Activated CD4-positive, alpha-beta memory T cell treated with anti-CD3 and anti-CD28 coated beads for 36 hours (primary cell): ENCODE measurements around the gene PIGQ. TPM values are rescaled to one million over a fixed set of nuclear protein-coding genes. Genes with fewer than 3 reads are reported as not detected.
"Not testable (repeated sequence)": the region's sequence is repeated elsewhere in the genome, so short reads cannot be mapped to it uniquely, and the experiment has no call there.

Experiments
- CTCF ChIA-PET: fragments of 350-600 bp; sonication (Branson Sonifier 250); formaldehyde crosslinking; loops from one replicate; lab custom pipeline; 2021; ENCODE audit warnings: antibody characterized with exemption, inconsistent platforms; lab: Charles Lee
- POLR2A ChIA-PET: fragments of 350-600 bp; sonication (Branson Sonifier 250); formaldehyde crosslinking; loops from one replicate; lab custom pipeline; 2021; ENCODE audit warnings: antibody characterized with exemption; lab: Charles Lee
- DNase-seq: peaks from one replicate; pipeline ENCODE4 v3.0.0-alpha.2; 2020
- H3K27ac Mint-ChIP-seq: one replicate; pipeline ENCODE4 v1.8.0; 2021; ENCODE audit warnings: mixed read lengths
- H3K27me3 Mint-ChIP-seq: one replicate; pipeline ENCODE4 v1.8.0; 2021; ENCODE audit warnings: mixed read lengths
- H3K36me3 Mint-ChIP-seq: one replicate; pipeline ENCODE4 v1.8.0; 2021; ENCODE audit warnings: mixed read lengths
- H3K4me1 Mint-ChIP-seq: one replicate; pipeline ENCODE4 v1.8.0; 2021; ENCODE audit warnings: low read depth, mixed read lengths
- H3K4me3 Mint-ChIP-seq: one replicate; pipeline ENCODE4 v1.8.0; 2021; ENCODE audit warnings: mild to moderate bottlenecking, mixed read lengths
- H3K9me3 Mint-ChIP-seq: one replicate; pipeline ENCODE4 v1.8.0; 2021; ENCODE audit warnings: mixed read lengths
- intact Hi-C: fragments of 100-400 bp; cut with micrococcal nuclease; formaldehyde crosslinking; loops from one replicate; pipeline ENCODE4 v1.15.1; 2023
- total RNA-seq, 2 experiments: library from RNA; stranded (reverse); gene quantifications; one replicate each; pipeline ENCODE4 v1.2.3, GENCODE V29; 2021

Gene PIGQ
- total RNA-seq, 2 experiments from 2014 or later: 24.2 to 26.2 TPM

DNA sequence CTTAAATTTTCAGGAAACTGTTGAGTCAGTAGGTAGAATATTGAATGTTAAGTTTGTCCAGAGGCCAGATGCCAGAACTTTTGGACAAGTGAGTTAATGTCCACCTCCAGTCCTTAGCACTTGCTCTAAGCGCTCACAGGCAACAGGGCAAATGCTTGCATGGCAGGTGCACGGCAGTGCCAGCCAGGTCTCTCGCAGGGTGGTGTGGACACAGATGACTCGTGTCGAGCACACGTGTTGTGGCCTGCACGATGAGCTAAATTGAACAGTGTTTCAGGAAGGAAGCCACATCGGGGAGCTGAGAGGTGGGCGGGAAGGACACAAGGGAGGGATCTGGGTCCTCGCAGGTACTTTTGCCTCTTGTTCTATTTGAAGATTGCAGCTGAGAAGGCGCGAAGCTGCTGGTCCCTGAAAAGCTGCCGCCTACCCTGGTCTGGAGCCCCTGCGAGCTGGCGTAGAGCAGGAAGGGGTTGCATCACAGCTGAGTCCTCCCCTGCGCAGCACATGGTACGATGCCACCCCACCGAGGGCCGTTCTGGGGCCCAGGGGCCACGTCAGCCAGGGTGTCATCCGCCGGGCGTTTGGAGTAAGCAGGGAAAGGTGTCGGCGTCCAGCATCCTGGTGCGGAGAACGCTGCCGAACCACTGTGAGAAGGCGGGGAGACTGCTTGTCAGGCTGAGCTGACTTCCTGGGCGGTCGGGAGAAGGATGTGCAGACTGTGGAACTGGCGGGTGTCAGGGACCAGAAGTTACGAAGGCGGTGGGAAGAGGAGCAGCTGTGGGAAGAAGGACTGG, 26.4 kb downstream of the PIGQ start:
- Mint-ChIP-seq H3K4me3 (no peak overlapping the region), H3K27ac (no peak overlapping the region), H3K9me3 (no peaks in the 10 kb centered on the region), H3K4me1 (peaks cover 14% of the 10 kb centered on the region), H3K27me3 (no peaks in the 10 kb centered on the region), H3K36me3 (peaks cover 10% of the 10 kb centered on the region)
- ChIA-PET CTCF (no interaction called here), POLR2A (no interaction called here)
- intact Hi-C loops: no loop called here
- DNase-seq: no peak

DNA sequence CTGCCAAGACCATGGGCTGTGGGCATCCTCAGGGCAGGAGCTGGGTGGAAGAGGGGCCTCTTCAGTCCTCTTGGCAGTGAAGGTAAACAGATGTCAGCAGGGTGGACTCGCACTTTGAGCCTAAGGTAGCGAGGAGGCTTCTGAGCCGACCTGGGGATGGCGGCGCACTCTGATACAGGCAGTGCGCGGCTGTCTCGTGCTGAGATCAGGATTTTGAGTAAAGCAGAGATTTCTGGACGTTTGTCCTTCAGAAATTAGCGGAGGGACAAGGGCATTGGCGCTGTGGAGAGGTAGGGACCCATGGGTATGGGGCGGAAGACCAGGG, 26.9 kb downstream of the PIGQ start:
- no peaks in the 10 kb centered on the region for H3K27me3 Mint-ChIP-seq
- H3K4me1 Mint-ChIP-seq: peaks cover 12% of the 10 kb centered on the region
- H3K9me3 Mint-ChIP-seq: no peaks in the 10 kb centered on the region
- ChIA-PET POLR2A (no interaction called here), CTCF (no interaction called here)
- intact Hi-C loops: no loop called here
- H3K27ac Mint-ChIP-seq: no peak overlapping the region
- H3K36me3 Mint-ChIP-seq: peaks cover 10% of the 10 kb centered on the region
- no peak overlapping the region for H3K4me3 Mint-ChIP-seq
- DNase-seq: no peak

DNA sequence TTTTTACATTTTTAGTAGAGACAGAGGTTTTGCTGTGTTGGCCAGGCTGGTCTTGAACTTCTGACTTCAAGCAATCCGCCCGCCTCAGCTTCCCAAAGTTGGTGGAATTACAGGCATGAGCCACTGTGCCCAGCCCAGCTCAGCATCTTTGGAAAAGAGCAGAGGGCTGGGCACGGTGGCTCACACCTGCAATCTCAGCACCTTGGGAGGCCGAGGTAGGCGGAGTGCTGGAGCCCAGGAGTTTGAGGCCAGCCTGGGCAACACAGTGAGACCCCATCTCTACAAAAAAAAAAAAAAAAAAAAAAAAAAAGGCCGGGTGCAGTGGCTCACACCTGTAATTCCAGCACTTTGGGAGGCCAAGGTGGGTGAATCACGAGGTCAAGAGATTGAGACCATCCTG, 27.9 kb downstream of the PIGQ start:
- intact Hi-C loops, H3K4me3 Mint-ChIP-seq, POLR2A ChIA-PET, H3K4me1 Mint-ChIP-seq, H3K27me3 Mint-ChIP-seq, H3K27ac Mint-ChIP-seq, H3K36me3 Mint-ChIP-seq, DNase-seq, H3K9me3 Mint-ChIP-seq, CTCF ChIA-PET: not testable (repeated sequence)

DNA sequence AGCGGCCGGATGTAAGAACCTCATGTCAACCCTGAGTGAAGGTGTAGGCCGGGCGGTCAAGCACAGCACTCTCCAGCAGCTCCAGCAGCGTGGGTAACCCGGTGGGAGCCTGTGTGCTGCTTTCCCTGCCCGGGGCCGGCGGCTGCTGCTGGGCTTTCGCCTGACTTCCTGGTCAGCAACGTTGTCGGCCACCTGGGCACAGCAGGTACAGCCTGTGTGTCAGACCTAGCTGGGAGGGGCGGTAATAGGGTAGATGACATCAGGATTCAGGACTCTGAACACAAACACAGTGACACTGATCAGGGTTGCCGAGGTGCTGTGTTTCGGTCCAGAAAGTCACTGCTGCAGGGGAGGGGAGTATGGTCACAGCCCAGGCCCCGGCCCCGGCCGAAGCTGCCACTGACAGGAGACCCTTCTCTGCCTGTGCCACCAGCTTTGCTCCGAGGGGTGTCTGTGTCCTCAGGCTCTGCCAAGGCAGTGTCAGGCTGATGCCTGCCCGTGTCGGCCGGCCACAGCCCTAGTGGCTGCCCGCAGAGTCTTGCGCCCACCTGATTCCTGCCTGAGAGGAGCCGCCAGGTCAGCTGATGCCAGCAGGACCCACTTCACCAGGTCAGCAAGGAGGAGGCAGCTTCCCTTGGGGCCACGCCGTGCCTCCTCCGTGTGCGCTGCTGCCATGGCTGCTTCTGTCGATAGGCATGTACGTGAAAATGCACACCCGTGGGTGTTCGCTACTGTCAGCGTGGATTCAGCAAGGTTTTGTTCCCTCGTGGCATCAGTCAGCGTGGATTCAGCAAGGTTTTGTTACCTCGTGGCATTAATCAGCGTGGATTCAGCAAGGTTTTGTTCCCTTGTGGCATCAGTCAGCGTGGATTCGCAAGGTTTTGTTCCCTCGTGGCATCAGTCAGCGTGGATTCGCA, 29.3 kb downstream of the PIGQ start:
- H3K9me3 Mint-ChIP-seq: no peaks in the 10 kb centered on the region
- no peak overlapping the region for H3K4me3 Mint-ChIP-seq
- ChIA-PET CTCF (no interaction called here), POLR2A (no interaction called here)
- peaks cover 11% of the 10 kb centered on the region for H3K36me3 Mint-ChIP-seq
- H3K4me1 Mint-ChIP-seq: peaks cover 5% of the 10 kb centered on the region
- no peak overlapping the region for H3K27ac Mint-ChIP-seq
- intact Hi-C loops: no loop called here
- DNase-seq: no peak
- no peaks in the 10 kb centered on the region for H3K27me3 Mint-ChIP-seq

DNA sequence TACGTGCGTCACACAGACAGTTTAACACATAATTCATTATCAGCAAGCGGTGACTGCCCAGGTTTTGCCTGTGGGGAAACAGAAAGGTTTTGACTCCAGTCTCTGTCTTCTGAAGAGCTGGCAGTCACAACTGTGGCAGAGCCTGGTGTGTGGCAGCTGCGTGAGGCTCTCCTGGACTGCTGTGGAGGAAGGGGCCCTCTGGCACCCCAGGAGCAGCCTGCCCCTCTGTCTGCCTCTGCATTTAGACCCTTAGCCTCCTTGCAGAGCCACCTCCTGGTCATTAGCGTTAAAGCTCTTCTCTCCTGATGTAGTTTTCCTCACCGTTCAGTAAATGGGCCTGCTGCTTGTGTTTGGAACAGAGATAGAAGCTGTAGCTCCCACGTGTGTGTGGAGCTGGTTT, 31.0 kb downstream of the PIGQ start:
- DNase-seq: no peak
- H3K27ac Mint-ChIP-seq: no peak overlapping the region
- H3K4me1 Mint-ChIP-seq: peaks cover 5% of the 10 kb centered on the region
- intact Hi-C loops: no loop called here
- no peak overlapping the region for H3K4me3 Mint-ChIP-seq
- no peaks in the 10 kb centered on the region for H3K27me3 Mint-ChIP-seq
- ChIA-PET CTCF (interaction anchor here (0.6 to 1.6 kb wide), 3 partner anchors 9 to 816 kb away, joined by 4 to 8 read pairs (median 4); no protein-coding TSS in a partner anchor), POLR2A (no interaction called here)
- H3K9me3 Mint-ChIP-seq: no peaks in the 10 kb centered on the region
- peaks cover 11% of the 10 kb centered on the region for H3K36me3 Mint-ChIP-seq

DNA sequence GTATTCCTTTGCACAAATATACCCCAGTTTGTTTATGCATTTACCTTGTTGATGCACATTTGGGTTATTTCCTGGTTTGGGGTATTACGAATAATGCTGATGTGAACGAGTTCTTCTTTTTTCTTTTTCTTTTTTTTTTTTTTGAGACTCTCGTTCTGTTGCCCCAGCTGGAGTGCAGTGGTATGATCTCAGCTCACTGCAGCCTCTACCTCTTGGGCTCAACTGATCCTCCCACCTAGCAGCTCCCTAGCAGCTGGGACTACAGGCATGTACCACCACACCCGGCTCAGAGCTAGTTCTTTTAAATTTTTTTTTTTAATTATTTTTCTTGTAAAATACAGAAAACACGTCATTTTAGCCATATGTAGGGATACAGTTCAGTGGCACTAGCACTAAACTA, 34.2 kb downstream of the PIGQ start:
- CTCF ChIA-PET: interaction anchor here (0.7 kb wide), 1 partner anchor 52 kb away, joined by 3 read pairs; no protein-coding TSS in a partner anchor
- H3K27ac Mint-ChIP-seq: no peak overlapping the region
- intact Hi-C loops: no loop called here
- POLR2A ChIA-PET: no interaction called here
- peaks cover 4% of the 10 kb centered on the region for H3K36me3 Mint-ChIP-seq
- H3K27me3 Mint-ChIP-seq: no peaks in the 10 kb centered on the region
- H3K4me3 Mint-ChIP-seq: no peak overlapping the region
- DNase-seq: no peak
- no peaks in the 10 kb centered on the region for H3K9me3 Mint-ChIP-seq
- peaks cover 10% of the 10 kb centered on the region for H3K4me1 Mint-ChIP-seq

DNA sequence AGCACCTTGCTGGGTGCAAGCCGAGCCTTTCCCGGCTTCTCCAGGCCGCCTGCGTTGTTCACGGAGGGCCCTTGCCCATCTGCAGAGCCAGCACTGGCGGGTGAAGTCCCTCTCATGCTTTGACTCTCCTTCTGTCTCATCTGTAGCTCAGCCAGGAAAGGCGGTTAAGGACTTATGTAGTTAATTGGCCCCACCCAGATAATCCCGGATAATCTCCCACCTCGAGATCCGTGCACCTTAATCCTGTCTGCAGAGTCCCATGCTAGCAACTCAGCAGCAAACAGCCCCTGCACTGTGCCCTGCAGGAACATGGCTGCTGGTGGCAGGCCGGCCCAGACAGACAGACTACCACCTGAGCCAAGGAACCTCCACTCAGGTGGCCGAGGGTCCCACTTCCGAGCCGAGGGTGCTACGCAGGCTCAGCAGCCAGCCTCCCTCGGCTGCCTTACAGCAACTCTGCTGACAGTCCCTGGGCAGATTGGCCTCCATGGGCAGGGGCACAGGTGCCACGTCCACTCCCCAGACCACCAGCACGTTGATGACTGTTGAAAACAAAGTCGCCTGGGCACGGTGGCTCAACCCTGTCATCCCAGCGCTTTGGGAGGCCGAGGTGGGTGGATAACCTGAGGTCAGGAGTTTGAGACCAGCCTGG, 37.0 kb downstream of the PIGQ start:
- ChIA-PET CTCF (interaction anchor here (0.6 kb wide), 1 partner anchor 414 kb away, joined by 3 read pairs; no protein-coding TSS in a partner anchor), POLR2A (no interaction called here)
- Mint-ChIP-seq H3K4me1 (peaks cover 16% of the 10 kb centered on the region), H3K27me3 (no peaks in the 10 kb centered on the region), H3K27ac (no peak overlapping the region), H3K4me3 (no peak overlapping the region), H3K36me3 (peaks cover 2% of the 10 kb centered on the region), H3K9me3 (no peaks in the 10 kb centered on the region)
- intact Hi-C loops: loop anchor here (5.0 kb wide), 1 partner anchor 214 kb away; no protein-coding TSS in a partner anchor
- DNase-seq: no peak

DNA sequence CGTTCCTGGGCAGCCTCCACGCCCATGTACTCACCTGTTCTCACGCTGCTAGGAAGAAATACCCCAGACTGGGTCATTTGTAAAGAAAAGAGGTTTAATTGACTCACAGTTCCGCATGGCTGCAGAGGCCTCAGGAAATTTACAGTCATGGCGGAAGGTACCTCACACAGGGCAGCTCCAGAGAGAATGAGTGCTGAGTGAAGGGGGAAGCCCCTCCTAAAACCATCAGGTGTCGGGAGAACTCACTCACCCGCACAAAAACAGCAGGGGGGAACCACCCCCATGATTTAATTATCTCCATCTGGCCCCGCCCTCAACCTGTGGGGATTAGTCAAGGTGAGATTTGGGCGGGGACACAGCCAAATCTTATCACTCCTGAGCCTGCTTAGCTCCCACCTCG, 38.3 kb downstream of the PIGQ start:
- no peak overlapping the region for H3K4me3 Mint-ChIP-seq
- peaks cover 2% of the 10 kb centered on the region for H3K36me3 Mint-ChIP-seq
- peak; percentile 82 for DNase-seq
- peak overlapping the region; percentile 79 for H3K27ac Mint-ChIP-seq
- CTCF ChIA-PET: no interaction called here
- POLR2A ChIA-PET: no interaction called here
- peaks cover 16% of the 10 kb centered on the region for H3K4me1 Mint-ChIP-seq
- no peaks in the 10 kb centered on the region for H3K9me3 Mint-ChIP-seq
- intact Hi-C loops: loop anchor here (1.0 to 5.0 kb wide), 2 partner anchors 19 to 216 kb away; no protein-coding TSS in a partner anchor
- no peaks in the 10 kb centered on the region for H3K27me3 Mint-ChIP-seq

DNA sequence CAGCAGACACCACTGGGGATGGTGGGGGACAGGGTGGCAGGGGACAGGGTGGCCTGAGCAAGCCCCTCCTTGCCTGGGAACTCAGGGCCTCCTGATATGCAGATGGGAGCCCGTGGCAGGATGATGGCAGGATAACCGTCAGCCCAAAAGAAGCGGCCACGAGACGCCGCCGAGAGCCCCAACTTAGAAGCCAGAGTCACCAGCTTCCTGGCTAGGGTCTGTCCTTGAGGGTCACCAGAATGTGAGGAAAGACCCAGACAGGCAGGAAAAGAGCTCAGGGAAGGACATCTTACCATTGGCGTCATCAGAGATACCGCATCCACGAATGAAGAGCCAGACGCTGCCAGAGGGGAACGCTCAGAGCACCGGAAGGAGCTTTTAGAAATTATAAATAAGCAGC, 39.5 kb downstream of the PIGQ start:
- no peaks in the 10 kb centered on the region for H3K27me3 Mint-ChIP-seq
- DNase-seq: no peak
- ChIA-PET POLR2A (interaction anchor here (0.6 kb wide), 1 partner anchor 408 kb away, joined by 3 read pairs; no protein-coding TSS in a partner anchor), CTCF (interaction anchor here (1.1 to 2.9 kb wide), 4 partner anchors 9 to 217 kb away, joined by 3 to 12 read pairs (median 6); no protein-coding TSS in a partner anchor)
- intact Hi-C loops: loop anchor here (5.0 kb wide), 1 partner anchor 217 kb away; no protein-coding TSS in a partner anchor
- no peaks in the 10 kb centered on the region for H3K9me3 Mint-ChIP-seq
- peaks cover 14% of the 10 kb centered on the region for H3K4me1 Mint-ChIP-seq
- no peaks in the 10 kb centered on the region for H3K36me3 Mint-ChIP-seq
- H3K27ac Mint-ChIP-seq: no peak overlapping the region
- H3K4me3 Mint-ChIP-seq: no peak overlapping the region

DNA sequence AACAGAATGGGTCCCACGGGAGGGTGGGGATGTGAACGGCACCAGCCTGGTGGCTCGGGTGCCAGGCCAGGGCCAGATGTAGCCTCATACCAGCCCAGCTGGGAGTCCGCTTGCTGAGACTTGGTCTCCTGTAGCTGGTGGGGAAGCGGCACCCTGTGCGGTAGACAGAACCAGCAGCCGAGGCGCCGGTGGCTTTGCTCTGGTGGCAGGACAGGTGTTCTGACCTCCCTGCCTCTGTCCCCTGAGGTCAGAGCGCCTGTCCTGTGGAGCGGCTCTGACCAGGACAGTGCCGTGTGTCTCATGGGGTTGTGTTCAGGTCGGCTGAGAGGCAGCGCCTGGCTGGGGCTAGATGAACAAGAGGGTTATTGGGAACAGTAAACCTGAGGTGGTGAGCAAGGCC, 40.2 kb downstream of the PIGQ start:
- no peak overlapping the region for H3K27ac Mint-ChIP-seq
- peaks cover 14% of the 10 kb centered on the region for H3K4me1 Mint-ChIP-seq
- no peaks in the 10 kb centered on the region for H3K9me3 Mint-ChIP-seq
- no peaks in the 10 kb centered on the region for H3K27me3 Mint-ChIP-seq
- ChIA-PET CTCF (interaction anchor here (0.6 to 2.9 kb wide), 8 partner anchors 8 to 218 kb away, joined by 3 to 12 read pairs (median 4); partner anchors contain the start of gene METTL26), POLR2A (no interaction called here)
- no peak overlapping the region for H3K4me3 Mint-ChIP-seq
- peaks cover 3% of the 10 kb centered on the region for H3K36me3 Mint-ChIP-seq
- no peak for DNase-seq
- intact Hi-C loops: loop anchor here (5.0 kb wide), 1 partner anchor 218 kb away; no protein-coding TSS in a partner anchor

DNA sequence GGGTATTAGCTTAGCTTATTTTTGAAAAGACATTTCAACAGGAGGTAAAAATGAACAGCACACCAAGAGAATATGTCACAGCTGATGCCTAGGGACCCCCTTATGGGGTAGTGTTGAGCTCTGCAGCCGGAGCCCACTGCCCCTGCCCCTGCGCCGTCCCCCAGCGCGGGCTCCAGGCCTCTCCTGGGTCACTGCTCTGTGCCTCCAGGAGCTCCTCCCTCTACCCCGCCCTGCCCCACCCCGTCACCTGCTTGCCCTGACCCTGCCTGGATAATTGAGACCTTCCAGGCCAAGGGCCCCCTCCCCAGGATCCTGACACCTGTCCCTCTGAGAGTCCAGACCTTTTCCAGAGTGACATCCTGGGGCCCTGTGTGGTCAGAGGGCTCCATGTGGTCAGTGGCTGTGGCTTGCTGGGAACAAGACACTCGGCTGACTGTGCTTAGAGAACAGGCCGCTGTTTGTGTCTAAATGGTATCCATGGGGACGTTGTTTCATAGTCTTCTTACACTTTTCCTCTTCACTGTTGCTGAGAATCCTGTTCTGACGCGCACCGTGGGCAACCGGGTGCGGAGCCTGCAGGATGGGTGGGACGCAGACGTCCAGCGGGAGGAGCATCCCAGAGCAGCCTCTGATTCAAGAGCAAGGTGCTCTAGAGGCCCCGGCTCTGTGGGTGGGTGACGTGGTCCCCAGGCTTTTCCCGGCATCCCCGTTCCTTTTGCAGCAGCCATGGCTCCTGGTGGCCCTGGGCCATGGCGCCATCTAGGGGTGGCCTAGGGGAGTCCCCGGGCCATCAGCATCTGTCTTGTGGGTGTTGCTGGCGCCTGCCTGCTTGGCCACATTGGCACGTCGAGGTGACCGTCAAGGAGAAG, 41.0 kb downstream of the PIGQ start:
- Mint-ChIP-seq H3K36me3 (peaks cover 3% of the 10 kb centered on the region), H3K27me3 (no peaks in the 10 kb centered on the region), H3K27ac (no peak overlapping the region), H3K4me1 (peaks cover 14% of the 10 kb centered on the region), H3K4me3 (no peak overlapping the region), H3K9me3 (no peaks in the 10 kb centered on the region)
- POLR2A ChIA-PET: interaction anchor here (1.2 kb wide), 1 partner anchor 26 kb away, joined by 4 read pairs; the partner anchor contains the start of gene METTL26
- intact Hi-C loops: loop anchor here (1.0 kb wide), 1 partner anchor 31 kb away; no protein-coding TSS in a partner anchor
- peak; percentile 76 for DNase-seq
- CTCF ChIA-PET: interaction anchor here (0.6 to 2.9 kb wide), 8 partner anchors 9 to 34 kb away, joined by 3 to 12 read pairs (median 5); partner anchors contain the start of gene METTL26
